ENCODE results near the gene GRAMD1B. TPM values are rescaled to one million over a fixed set of nuclear protein-coding genes. Genes with fewer than 3 reads are reported as not detected.

GRAMD1B gene
- total RNA-seq, 6 donors from 2014 or later: 5.8 to 132 (median 10.1) TPM

DNA sequence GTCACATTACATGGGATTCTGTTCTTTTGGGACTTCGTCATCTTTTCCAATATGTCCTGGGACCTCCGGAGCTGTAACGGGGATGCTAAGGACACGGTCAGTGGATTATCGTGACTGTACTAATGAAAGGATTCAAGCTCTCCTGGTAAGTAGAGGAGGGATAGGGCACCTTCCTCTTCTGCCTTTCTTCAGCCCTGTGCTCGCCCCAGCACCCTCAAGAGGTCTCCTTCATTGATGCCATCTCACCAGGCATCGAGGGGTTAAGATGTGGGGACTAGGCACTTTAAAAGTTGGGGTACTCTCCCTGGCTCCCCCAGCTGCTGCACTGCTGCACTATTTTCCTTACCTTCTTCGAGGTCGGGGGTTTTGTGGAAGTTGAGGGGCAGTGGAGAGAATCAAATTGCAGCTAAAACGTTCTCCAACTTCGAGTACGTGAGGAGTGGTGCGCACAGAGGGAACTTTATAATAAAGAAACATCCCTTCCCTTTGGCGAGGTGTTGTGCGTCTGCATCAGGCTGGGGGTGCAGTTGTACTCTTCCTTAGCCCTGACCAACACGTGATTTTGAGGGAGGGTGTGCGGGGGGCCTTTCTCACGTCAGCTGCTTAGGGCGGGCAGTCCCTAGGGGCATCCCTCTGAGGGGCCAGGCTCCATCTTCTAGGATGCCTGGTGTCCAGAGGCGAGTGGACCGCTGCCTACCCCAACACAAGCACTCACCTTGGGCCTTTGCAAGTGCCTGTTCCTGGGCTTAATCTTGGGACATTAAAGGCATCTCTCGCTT lies 96.1 kb downstream of the GRAMD1B start:
- Histone ChIP-seq H3K36me3 (no peaks in the 10 kb centered on the region), H3K4me1 (no peaks in the 10 kb centered on the region), H3K4me3 (no peak overlapping the region), H3K9me3 (no peaks in the 10 kb centered on the region), H3K27me3 (no peaks in the 10 kb centered on the region), H3K27ac (no peak overlapping the region)
- TF ChIP-seq, protein P1, sequence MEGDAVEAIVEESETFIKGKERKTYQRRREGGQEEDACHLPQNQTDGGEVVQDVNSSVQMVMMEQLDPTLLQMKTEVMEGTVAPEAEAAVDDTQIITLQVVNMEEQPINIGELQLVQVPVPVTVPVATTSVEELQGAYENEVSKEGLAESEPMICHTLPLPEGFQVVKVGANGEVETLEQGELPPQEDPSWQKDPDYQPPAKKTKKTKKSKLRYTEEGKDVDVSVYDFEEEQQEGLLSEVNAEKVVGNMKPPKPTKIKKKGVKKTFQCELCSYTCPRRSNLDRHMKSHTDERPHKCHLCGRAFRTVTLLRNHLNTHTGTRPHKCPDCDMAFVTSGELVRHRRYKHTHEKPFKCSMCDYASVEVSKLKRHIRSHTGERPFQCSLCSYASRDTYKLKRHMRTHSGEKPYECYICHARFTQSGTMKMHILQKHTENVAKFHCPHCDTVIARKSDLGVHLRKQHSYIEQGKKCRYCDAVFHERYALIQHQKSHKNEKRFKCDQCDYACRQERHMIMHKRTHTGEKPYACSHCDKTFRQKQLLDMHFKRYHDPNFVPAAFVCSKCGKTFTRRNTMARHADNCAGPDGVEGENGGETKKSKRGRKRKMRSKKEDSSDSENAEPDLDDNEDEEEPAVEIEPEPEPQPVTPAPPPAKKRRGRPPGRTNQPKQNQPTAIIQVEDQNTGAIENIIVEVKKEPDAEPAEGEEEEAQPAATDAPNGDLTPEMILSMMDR (IDR thresholded peaks at IDR 0.05): no peak
- TF ChIP-seq EP300 (IDR thresholded peaks at IDR 0.05) (no peak), POLR2AphosphoS5 (IDR thresholded peaks at IDR 0.05) (no peak), POLR2A (IDR thresholded peaks at IDR 0.05) (no peak)
- DNase-seq: peak in 1 of 2 donors; percentile 18
- no peak for ATAC-seq (ENCODE audit: low FRiP score in 2 of 2)
- WGBS, 2 donors: 71 to 83% methylated on average over 20 to 22 of the region's 22 CpGs

DNA sequence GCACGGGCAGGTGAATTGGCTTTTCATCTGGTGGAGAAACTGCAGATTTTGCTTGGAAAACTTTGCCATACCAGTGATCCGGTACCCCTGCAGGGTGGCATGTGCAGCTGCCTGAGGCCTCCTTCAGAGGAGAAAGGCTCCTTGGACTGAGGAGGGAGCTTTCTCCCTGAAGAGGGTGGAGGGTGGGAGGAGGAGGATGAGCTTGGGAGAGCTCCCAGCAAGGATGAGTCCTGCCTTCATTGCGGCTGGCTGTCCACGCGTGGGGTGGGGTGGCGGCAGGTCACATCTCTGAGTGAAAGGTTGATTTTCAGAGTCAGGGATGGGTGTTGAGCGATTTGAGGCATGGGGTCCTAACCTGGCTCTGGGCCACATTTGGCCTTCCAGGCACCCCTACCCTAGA lies 96.8 kb downstream of the GRAMD1B start:
- ATAC-seq (ENCODE audit: low FRiP score in 2 of 2) (no peak), DNase-seq (peak in 1 of 2 donors; percentile 16)
- Histone ChIP-seq H3K27me3 (no peaks in the 10 kb centered on the region), H3K27ac (no peak overlapping the region), H3K36me3 (no peaks in the 10 kb centered on the region), H3K4me3 (no peak overlapping the region), H3K4me1 (no peaks in the 10 kb centered on the region), H3K9me3 (no peaks in the 10 kb centered on the region)
- 79 to 80% methylated on average over 7 of the region's 7 CpGs for WGBS, 2 donors
- TF ChIP-seq EP300 (IDR thresholded peaks at IDR 0.05) (no peak), POLR2AphosphoS5 (IDR thresholded peaks at IDR 0.05) (no peak), POLR2A (IDR thresholded peaks at IDR 0.05) (no peak)
- TF ChIP-seq, protein P1 (IDR thresholded peaks at IDR 0.05): no peak

DNA sequence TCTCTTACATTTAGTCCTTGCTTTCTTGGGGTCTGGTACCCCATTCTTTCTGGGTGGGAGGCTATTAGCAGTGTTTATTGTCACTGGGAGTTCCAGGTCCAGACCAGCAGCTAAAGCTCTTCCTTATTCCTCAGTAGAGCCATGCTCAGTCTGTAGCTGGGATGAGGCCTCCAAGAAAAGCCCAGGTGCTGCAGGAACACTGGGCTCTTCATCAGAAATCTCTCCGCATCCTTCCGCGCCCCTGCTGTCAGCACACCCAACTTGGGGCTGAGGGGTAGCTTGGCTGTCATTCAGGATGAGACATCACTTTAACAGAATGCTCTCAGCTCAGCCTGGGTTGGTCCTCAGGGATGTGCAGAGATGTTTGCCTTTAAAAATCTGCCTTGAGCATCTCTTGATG lies 97.5 kb downstream of the GRAMD1B start:
- 96 to 100% methylated on average over 3 of the region's 3 CpGs for WGBS, 2 donors
- H3K4me1 ChIP-seq: no peaks in the 10 kb centered on the region
- H3K27ac ChIP-seq: no peak overlapping the region
- no peak overlapping the region for H3K4me3 ChIP-seq
- no peaks in the 10 kb centered on the region for H3K27me3 ChIP-seq
- no peak for TF ChIP-seq POLR2AphosphoS5 (IDR thresholded peaks at IDR 0.05)
- no peak for TF ChIP-seq EP300 (IDR thresholded peaks at IDR 0.05)
- no peak for TF ChIP-seq POLR2A (IDR thresholded peaks at IDR 0.05)
- TF ChIP-seq, protein P1 (IDR thresholded peaks at IDR 0.05): no peak
- no peak for DNase-seq
- no peaks in the 10 kb centered on the region for H3K9me3 ChIP-seq
- no peak for ATAC-seq (ENCODE audit: low FRiP score in 2 of 2)
- no peaks in the 10 kb centered on the region for H3K36me3 ChIP-seq

DNA sequence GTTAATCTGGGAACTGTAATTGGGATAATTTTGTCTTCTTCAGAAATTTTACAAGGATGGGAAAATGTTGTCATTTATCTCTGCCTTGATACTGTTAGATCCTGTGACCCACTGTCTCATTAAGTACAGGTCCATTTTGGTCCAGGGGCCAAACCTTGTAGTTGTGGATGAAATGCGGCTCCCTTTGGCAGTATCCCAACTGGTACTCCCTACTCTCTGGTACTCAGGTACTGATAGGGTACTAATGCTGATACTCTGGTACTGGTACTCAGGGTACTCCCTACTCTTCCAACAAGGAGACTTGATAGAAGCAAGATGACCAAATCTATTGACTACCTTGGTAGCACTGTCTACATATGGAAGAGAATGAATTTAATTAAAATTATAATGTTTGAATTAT lies 97.9 kb downstream of the GRAMD1B start:
- H3K27me3 ChIP-seq: no peaks in the 10 kb centered on the region
- H3K4me3 ChIP-seq: no peak overlapping the region
- no peaks in the 10 kb centered on the region for H3K9me3 ChIP-seq
- DNase-seq (no peak), ATAC-seq (ENCODE audit: low FRiP score in 2 of 2) (no peak)
- TF ChIP-seq, protein P1 (IDR thresholded peaks at IDR 0.05): no peak
- no peak for TF ChIP-seq POLR2A (IDR thresholded peaks at IDR 0.05)
- no peak for TF ChIP-seq EP300 (IDR thresholded peaks at IDR 0.05)
- TF ChIP-seq POLR2AphosphoS5 (IDR thresholded peaks at IDR 0.05): no peak
- H3K4me1 ChIP-seq: no peaks in the 10 kb centered on the region
- no peaks in the 10 kb centered on the region for H3K36me3 ChIP-seq
- 90 to 100% methylated on average over 1 of the region's 1 CpG for WGBS, 2 donors
- no peak overlapping the region for H3K27ac ChIP-seq

DNA sequence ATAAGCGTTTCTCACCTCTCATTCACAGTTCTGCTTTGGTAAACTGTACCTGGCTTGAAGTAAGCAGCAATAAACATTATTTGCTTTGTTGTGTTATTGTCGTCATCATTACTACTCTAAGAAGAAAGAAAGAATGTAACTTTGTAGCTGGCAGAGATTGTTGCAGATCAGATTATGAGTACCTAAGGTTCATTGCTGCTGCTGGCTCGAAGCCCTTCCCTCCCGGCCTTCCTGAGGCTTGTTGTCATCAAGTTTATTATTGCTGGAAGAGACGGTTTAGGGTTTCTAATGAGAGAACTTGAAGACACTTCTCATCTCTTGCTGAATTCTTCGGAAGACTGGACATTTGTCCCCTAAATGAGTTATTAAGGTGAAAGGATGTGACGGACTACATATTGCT lies 101.3 kb downstream of the GRAMD1B start:
- H3K36me3 ChIP-seq: no peaks in the 10 kb centered on the region
- DNase-seq (no peak), ATAC-seq (ENCODE audit: low FRiP score in 2 of 2) (no peak)
- TF ChIP-seq POLR2A (IDR thresholded peaks at IDR 0.05): no peak
- no peak for TF ChIP-seq EP300 (IDR thresholded peaks at IDR 0.05)
- TF ChIP-seq POLR2AphosphoS5 (IDR thresholded peaks at IDR 0.05): no peak
- TF ChIP-seq, protein P1 (IDR thresholded peaks at IDR 0.05): no peak
- no peaks in the 10 kb centered on the region for H3K27me3 ChIP-seq
- no peak overlapping the region for H3K27ac ChIP-seq
- WGBS, 2 donors: 82% methylated on average over 7 of the region's 7 CpGs
- H3K4me3 ChIP-seq: no peak overlapping the region
- H3K9me3 ChIP-seq: no peaks in the 10 kb centered on the region
- no peaks in the 10 kb centered on the region for H3K4me1 ChIP-seq
